Lung (tissue), 12 donors: Measurements from ENCODE around the gene HOXA11. TPM values are rescaled to one million over a fixed set of nuclear protein-coding genes. Genes with fewer than 3 reads are reported as not detected.

Experiments
- ATAC-seq: fragments of 200-7000 bp; cut with Tn5 transposase; one replicate; pipeline ENCODE4 v1.9.1; 2020; ENCODE audit warnings: moderate number of reproducible peaks; ENCODE audit not compliant: insufficient read depth, low FRiP score
- DNase-seq, 3 donors: peaks; one replicate each; pipeline ENCODE4 v3.0.0-alpha.2; 2013 to 2017
- H3K27ac ChIP-seq, 2 donors: one replicate each; pipeline ENCODE4 v1.5.1; 2013; ENCODE audit warnings: mild to moderate bottlenecking in 2 of 2, moderate library complexity in 2 of 2, control low read depth in 1 of 2, inconsistent platforms in 1 of 2, low read depth in 1 of 2, low read length in 1 of 2
- H3K27me3 ChIP-seq, 3 donors: one replicate each; pipeline ENCODE4 v1.5.1; 2013; ENCODE audit warnings: low read length in 2 of 3; ENCODE audit not compliant: control insufficient read depth in 3 of 3, insufficient read depth in 3 of 3
- H3K36me3 ChIP-seq, 4 donors: one replicate each; pipeline ENCODE4 v1.5.1; 2013; ENCODE audit warnings: low read length in 4 of 4, mild to moderate bottlenecking in 1 of 4, moderate library complexity in 1 of 4; ENCODE audit not compliant: control insufficient read depth in 4 of 4, insufficient read depth in 4 of 4
- H3K4me1 ChIP-seq, 5 donors: one replicate each; pipeline ENCODE4 v1.5.1; 2013; ENCODE audit warnings: low read length in 5 of 5, mild to moderate bottlenecking in 2 of 5, moderate library complexity in 1 of 5; ENCODE audit not compliant: control insufficient read depth in 5 of 5, insufficient read depth in 5 of 5
- H3K4me3 ChIP-seq: one replicate; pipeline ENCODE4 v1.5.1; 2013; ENCODE audit warnings: mild to moderate bottlenecking, control low read depth, moderate library complexity
- H3K9ac ChIP-seq, 2 donors: one replicate each; pipeline ENCODE4 v1.5.1; 2013; ENCODE audit warnings: low read length in 2 of 2, control low read depth in 1 of 2; ENCODE audit not compliant: insufficient read depth in 1 of 2
- H3K9me3 ChIP-seq, 4 donors: one replicate each; pipeline ENCODE4 v1.5.1; 2013; ENCODE audit warnings: low read length in 3 of 4, mild to moderate bottlenecking in 1 of 4, moderate library complexity in 1 of 4; ENCODE audit not compliant: control insufficient read depth in 4 of 4, insufficient read depth in 3 of 4
- CTCF ChIP-seq: IDR thresholded peaks from 2 replicates; pipeline ENCODE4 v1.5.1; 2012; ENCODE audit warnings: mild to moderate bottlenecking; ENCODE audit errors: control extremely low read depth, extremely low read depth
- WGBS, 2 donors: extraction: QIAGEN DNeasy Blood & Tissue Kit; methylation state at CpG; one replicate each; pipeline ENCODE4 v1.1.7; 2013; 5-methylcytosine and 5-hydroxymethylcytosine counted together
- polyA plus RNA-seq, 2 donors: library from polyadenylated mRNA; stranded (reverse); fragments of 200-250 nt; gene quantifications; one replicate each; pipeline ENCODE4 v1.2.1, GENCODE V29; 2013
- total RNA-seq, 2 donors: library from RNA; depleted of rRNA in 1 of 2; stranded (reverse); fragments of >200 nt in 1 of 2; gene quantifications; one replicate each; pipeline ENCODE4 v1.2.1, GENCODE V29; 2014 to 2021
- donor health status: control.
- donor health status: control.
- donor health status: Bipolar disorder and iron deficiency.
- donor health status: healthy.
- donor health status: DM: yes; HTN: yes; CAD: no.

HOXA11 gene
- total and polyA plus RNA-seq, 4 donors, result not detected

- H3K36me3 ChIP-seq, result peaks cover 0 to 9% (median under 1%) of the 10 kb centered on the region in 4 donors
- H3K9ac ChIP-seq, result peak overlapping the region in 1 of 2 donors; percentile 87
- WGBS, 2 donors, result 10 to 16% methylated on average over 28 of the region's 28 CpGs
- ATAC-seq (no peak), DNase-seq (peak; percentile 62 to 77 (median 72))
- peaks cover 0 to 54% (median 15%) of the 10 kb centered on the region in 3 donors for H3K27me3 ChIP-seq
- H3K9me3 ChIP-seq, result peaks cover 0 to 4% (median 0%) of the 10 kb centered on the region in 4 donors
- peaks cover 0 to 58% (median 8%) of the 10 kb centered on the region in 5 donors for H3K4me1 ChIP-seq
- H3K27ac ChIP-seq, result peak overlapping the region in 1 of 2 donors; percentile 95
- no peak for TF ChIP-seq CTCF
- peak overlapping the region; percentile 2 for H3K4me3 ChIP-seq
Observed at GRCh38 chr7:27148031-27148755, 36.8 kb downstream of the HOXA11 start.

GRCh38 chr7:27147199-27148030, 37.6 kb downstream of the HOXA11 start, which contains the start of gene HOXA6:
HOXA6 (minus strand) TSS chr7:27147774; CDS start chr7:27147749, 25 bp downstream.
- Histone ChIP-seq H3K27ac (peak within 1 kb of the TSS in 1 of 2 donors; percentile 95), H3K27me3 (peaks cover 0 to 54% (median 14%) of the 10 kb centered on the region in 3 donors), H3K4me3 (peak within 1 kb of the TSS; percentile 14), H3K9ac (peak within 1 kb of the TSS; percentile 25 to 96), H3K9me3 (peaks cover 0 to 4% (median 0%) of the 10 kb centered on the region in 4 donors), H3K36me3 (peaks cover 0 to 17% (median under 1%) of the 10 kb centered on the region in 4 donors), H3K4me1 (peaks cover 0 to 51% (median 8%) of the 10 kb centered on the region in 5 donors)
- DNase-seq, result peak; percentile 86 to 93 (median 90)
- no peak for TF ChIP-seq CTCF
- WGBS, 2 donors, result 10 to 17% methylated on average over 63 of the region's 63 CpGs
- ATAC-seq, result no peak

GRCh38 chr7:27146491-27147198, 38.4 kb downstream of the HOXA11 start:
- peak overlapping the region; percentile 25 to 96 for H3K9ac ChIP-seq
- ATAC-seq (no peak), DNase-seq (peak in 2 of 3 donors; percentile 36 to 68)
- no peak overlapping the region for H3K4me3 ChIP-seq
- WGBS, 2 donors, result 49 to 65% methylated on average over 5 of the region's 5 CpGs
- peak overlapping the region in 1 of 2 donors; percentile 95 for H3K27ac ChIP-seq
- no peak for TF ChIP-seq CTCF
- peaks cover 0 to 51% (median 12%) of the 10 kb centered on the region in 3 donors for H3K27me3 ChIP-seq
- peaks cover 0 to 49% (median 8%) of the 10 kb centered on the region in 5 donors for H3K4me1 ChIP-seq
- H3K9me3 ChIP-seq, result peaks cover 0 to 4% (median 0%) of the 10 kb centered on the region in 4 donors
- peaks cover 0 to 24% (median 2%) of the 10 kb centered on the region in 4 donors for H3K36me3 ChIP-seq
